Measurements from ENCODE around the gene MIEF2. TPM values are rescaled to one million over a fixed set of nuclear protein-coding genes. Genes with fewer than 3 reads are reported as not detected.

The MIEF2 gene
- total and polyA plus RNA-seq, 2 experiments from 2014 or later: 37.3 to 101 TPM

DNA sequence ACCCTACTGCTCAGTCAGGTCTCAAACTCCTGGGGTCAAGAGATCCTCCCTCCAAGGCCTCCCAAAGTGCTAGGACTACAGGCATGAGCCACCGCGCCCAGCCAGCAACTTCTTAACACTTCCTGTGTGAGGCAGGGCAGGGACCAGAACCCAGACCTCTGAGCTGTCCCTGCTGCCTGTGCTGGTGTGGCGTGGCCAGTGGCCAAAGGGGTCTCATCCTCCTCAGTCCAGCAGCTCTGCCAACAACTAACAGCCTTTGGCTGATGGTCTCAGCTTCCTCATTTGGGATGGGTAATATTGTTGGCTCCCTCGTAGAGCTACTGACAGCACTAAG, 36.4 kb upstream of the MIEF2 start:
- no peak for DNase-seq (ENCODE audit: low read depth in 1 of 2, low spot score in 1 of 2)
- H3K36me3 ChIP-seq: no peaks in the 10 kb centered on the region
- H3K4me1 ChIP-seq (ENCODE audit: low read depth): peaks cover 17% of the 10 kb centered on the region
- H3K4me3 ChIP-seq: no peak overlapping the region
- peak overlapping the region; percentile 85 for H3K27ac ChIP-seq
- TF ChIP-seq, protein P1, sequence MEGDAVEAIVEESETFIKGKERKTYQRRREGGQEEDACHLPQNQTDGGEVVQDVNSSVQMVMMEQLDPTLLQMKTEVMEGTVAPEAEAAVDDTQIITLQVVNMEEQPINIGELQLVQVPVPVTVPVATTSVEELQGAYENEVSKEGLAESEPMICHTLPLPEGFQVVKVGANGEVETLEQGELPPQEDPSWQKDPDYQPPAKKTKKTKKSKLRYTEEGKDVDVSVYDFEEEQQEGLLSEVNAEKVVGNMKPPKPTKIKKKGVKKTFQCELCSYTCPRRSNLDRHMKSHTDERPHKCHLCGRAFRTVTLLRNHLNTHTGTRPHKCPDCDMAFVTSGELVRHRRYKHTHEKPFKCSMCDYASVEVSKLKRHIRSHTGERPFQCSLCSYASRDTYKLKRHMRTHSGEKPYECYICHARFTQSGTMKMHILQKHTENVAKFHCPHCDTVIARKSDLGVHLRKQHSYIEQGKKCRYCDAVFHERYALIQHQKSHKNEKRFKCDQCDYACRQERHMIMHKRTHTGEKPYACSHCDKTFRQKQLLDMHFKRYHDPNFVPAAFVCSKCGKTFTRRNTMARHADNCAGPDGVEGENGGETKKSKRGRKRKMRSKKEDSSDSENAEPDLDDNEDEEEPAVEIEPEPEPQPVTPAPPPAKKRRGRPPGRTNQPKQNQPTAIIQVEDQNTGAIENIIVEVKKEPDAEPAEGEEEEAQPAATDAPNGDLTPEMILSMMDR (IDR thresholded peaks at IDR 0.05; ENCODE audit: low read depth, low read length): no peak
- no peaks in the 10 kb centered on the region for H3K9me3 ChIP-seq (ENCODE audit: low read depth)
- no peaks in the 10 kb centered on the region for H3K27me3 ChIP-seq

DNA sequence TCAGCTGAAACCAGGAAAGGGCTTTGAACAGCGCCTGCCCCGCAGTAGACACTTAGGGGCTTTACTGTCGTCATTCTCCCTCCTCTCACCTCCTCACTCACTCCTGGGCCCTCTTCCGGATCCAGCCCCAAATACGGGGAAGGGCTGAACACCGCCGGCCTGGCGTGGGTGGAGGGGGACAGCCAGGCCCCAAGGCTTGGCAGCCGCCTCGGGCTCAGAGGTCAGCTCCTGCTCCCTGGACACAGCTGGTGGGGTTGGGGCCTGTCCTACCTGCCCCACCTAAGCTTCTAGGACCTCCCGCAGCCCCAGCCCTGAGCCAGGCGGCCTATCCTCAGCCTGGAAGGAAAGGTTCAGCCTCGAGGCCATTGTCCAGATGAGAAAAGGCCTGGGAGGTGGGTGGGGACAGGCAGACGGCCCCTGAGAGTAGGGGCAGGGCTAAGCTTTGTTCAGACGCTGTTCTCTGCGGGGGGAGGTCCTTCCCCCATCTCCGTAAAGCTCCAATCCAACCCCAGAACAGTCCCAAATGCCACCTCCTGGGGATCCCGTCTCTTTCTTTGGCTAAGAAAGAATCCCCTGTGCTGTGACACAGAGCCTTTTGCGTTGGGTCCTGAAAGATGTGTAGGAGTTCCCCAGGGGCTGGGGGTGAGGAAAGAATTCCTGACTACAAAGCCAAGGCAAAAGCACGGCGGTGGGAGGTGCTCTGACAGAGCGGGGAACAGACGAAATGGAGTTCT, 35.9 kb upstream of the MIEF2 start:
- TF ChIP-seq, protein P1 (IDR thresholded peaks at IDR 0.05; ENCODE audit: low read depth, low read length): no peak
- H3K9me3 ChIP-seq (ENCODE audit: low read depth): no peaks in the 10 kb centered on the region
- no peaks in the 10 kb centered on the region for H3K36me3 ChIP-seq
- no peaks in the 10 kb centered on the region for H3K27me3 ChIP-seq
- no peak overlapping the region for H3K4me3 ChIP-seq
- peak overlapping the region; percentile 85 for H3K27ac ChIP-seq
- H3K4me1 ChIP-seq (ENCODE audit: low read depth): peaks cover 17% of the 10 kb centered on the region
- DNase-seq (ENCODE audit: low read depth in 1 of 2, low spot score in 1 of 2): peak; percentile 39 to 75

DNA sequence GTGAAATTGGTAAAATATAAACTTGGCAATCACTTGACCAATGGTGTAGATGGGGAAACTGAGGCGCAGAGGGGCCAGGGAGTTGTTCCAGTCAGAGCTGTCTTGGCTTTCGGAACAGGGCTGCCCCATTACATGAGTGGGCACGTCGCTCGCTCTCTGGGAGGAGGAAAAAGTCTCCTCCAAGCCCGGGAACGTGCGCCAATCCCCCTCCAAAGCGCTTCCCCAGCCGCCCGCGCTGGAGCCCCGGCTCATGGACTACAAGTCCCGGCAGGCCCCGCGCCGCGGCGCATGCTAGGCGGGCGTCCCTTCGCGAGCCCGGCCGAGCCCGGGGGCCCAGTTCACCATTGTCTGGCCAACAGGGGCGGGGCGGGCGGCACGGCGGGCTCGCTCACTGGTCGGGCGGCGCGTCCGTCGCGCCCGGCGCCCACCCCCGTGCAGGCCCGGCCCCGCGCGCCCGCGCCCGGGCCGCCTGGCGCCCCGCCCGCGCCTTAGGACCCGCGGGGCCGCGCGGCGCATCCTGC, 35.3 kb upstream of the MIEF2 start, which contains the start of gene LLGL1:
LLGL1 (plus strand) TSS at position 515 of the 521 bp plus-strand sequence. CDS start 48 bp downstream, outside the sequence.
- peak within 1 kb of the TSS; percentile 85 for H3K27ac ChIP-seq
- H3K9me3 ChIP-seq (ENCODE audit: low read depth): no peaks in the 10 kb centered on the region
- TF ChIP-seq, protein P1 (IDR thresholded peaks at IDR 0.05; ENCODE audit: low read depth, low read length): no peak
- no peaks in the 10 kb centered on the region for H3K27me3 ChIP-seq
- no peaks in the 10 kb centered on the region for H3K36me3 ChIP-seq
- peak within 1 kb of the TSS; percentile 72 for H3K4me3 ChIP-seq
- DNase-seq (ENCODE audit: low read depth in 1 of 2, low spot score in 1 of 2): peak; percentile 98 to 99
- peaks cover 17% of the 10 kb centered on the region for H3K4me1 ChIP-seq (ENCODE audit: low read depth)

DNA sequence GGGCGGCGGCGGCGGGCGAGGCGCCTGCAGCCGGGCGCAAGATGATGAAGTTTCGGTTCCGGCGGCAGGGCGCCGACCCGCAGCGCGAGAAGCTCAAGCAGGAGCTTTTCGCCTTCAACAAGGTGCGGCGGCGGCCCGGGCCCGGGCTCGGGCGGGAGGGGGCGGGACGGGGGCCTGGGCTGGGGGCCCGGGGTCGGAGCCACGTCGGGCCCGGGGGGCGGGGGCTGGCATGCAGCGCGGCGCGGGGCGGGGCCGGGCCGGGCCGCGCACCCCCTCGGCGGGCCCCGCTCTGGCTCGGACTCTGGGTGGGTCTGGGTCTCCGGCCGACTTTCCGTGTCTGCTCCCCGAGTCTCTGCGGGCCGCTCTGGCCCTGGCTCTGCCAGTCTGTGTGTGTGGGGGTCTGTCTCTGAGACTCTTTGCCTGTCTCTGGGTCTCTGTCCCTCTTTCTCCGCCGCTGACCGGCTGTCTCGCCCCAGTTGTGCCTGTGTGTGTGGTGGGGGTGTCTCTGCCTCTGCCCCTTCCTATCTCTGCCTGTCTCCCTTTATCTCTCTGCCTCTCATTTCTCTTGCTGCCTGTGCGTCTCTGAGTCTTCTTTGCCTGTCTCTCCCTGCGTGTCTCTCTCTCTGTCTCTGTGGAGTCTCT, 34.7 kb upstream of the MIEF2 start:
- Histone ChIP-seq H3K9me3 (ENCODE audit: low read depth) (no peaks in the 10 kb centered on the region), H3K4me1 (ENCODE audit: low read depth) (peaks cover 19% of the 10 kb centered on the region), H3K27ac (peak overlapping the region; percentile 71), H3K36me3 (no peaks in the 10 kb centered on the region), H3K4me3 (peak overlapping the region; percentile 72), H3K27me3 (no peaks in the 10 kb centered on the region)
- TF ChIP-seq, protein P1 (IDR thresholded peaks at IDR 0.05; ENCODE audit: low read depth, low read length): no peak
- peak in 1 of 2 donors; percentile 12 for DNase-seq (ENCODE audit: low read depth in 1 of 2, low spot score in 1 of 2)

DNA sequence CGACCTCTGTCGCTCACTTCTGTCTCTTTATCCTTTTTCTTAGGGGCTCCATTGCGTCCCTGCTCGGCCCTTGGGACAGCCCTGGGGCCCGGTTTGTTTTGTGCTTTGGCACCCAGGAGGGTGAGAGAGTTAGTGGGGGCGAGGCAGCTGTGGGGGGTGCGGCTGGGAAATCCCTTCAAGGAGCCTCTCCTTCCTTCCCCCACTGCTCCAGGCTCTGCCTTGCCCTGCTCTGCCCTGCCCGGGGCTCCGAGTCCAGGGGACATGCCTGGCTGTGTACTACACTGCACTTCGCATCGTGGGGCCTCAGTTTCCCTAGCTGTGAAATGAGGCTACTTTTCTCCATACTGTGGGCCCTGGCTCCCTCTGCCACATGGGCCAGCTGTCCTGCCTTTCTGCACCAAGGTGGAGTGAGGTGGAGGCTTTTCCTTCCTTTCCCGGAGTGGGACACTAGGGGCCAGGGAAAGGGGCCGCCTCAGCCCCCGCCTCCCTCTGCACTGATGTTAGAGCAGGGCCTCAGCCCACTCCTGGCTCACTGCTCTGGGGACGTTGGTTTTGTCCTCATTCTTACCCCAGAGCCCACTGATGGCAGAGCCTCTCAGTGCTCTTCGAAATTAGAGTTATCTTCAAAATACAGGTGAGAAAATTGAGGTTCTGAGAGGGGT, 34.0 kb upstream of the MIEF2 start:
- Histone ChIP-seq H3K9me3 (ENCODE audit: low read depth) (no peaks in the 10 kb centered on the region), H3K36me3 (no peaks in the 10 kb centered on the region), H3K4me3 (peak overlapping the region; percentile 72), H3K4me1 (ENCODE audit: low read depth) (peaks cover 20% of the 10 kb centered on the region), H3K27me3 (no peaks in the 10 kb centered on the region), H3K27ac (no peak overlapping the region)
- DNase-seq (ENCODE audit: low read depth in 1 of 2, low spot score in 1 of 2): no peak
- TF ChIP-seq, protein P1 (IDR thresholded peaks at IDR 0.05; ENCODE audit: low read depth, low read length): no peak
